K562 (cell line): ENCODE data around the gene DOK3. TPM values are rescaled to one million over a fixed set of nuclear protein-coding genes. Genes with fewer than 3 reads are reported as not detected.

ENCODE experiments used
- ATAC-seq: fragments of 200-7000 bp; cut with Tn5 transposase; 3 replicates; pipeline ENCODE4 v1.9.1; 2020; ENCODE audit warnings: moderate library complexity
- BruUV-seq: library from RNA; stranded (reverse); fragments of 400-500 nt; replicated peaks from 2 replicates; lab custom pipeline; 2021; lab: Mats Ljungman, UMichigan
- CTCF ChIA-PET: fragments of 300-600 bp; formaldehyde crosslinking; extraction: SDS; loops from one replicate; lab custom pipeline; 2021; ENCODE audit warnings: low intra/inter-chr PET ratio; lab: Yijun Ruan, JAX
- POLR2A ChIA-PET: fragments of 300-600, 350-650 bp; sonication (Branson Sonifier 250); formaldehyde crosslinking; extraction: SDS; loops from one replicate; lab custom pipeline; 2021; ENCODE audit warnings: antibody characterized with exemption, inconsistent platforms; lab: Yijun Ruan, JAX
- DNase-seq, 4 experiments: peaks; one replicate each; pipeline versions ENCODE4 v3.0.0 to v3.0.0-alpha.2; 2011 to 2018; ENCODE audit warnings: low spot score in 3 of 4, mixed read lengths in 3 of 4; ENCODE audit errors: extremely low read depth in 1 of 4
- FAIRE-seq: peaks from 2 replicates; lab custom pipeline; 2011; peaks lifted over from hg19 to GRCh38; lab: Jason Lieb, UNC
- H2AFZ ChIP-seq: 2 replicates; pipeline ENCODE4 v1.6.0; 2011; ENCODE audit warnings: low read depth, low read length, control low read depth, inconsistent platforms
- H3K27ac ChIP-seq: fragments of 200-600 bp; 3 replicates; pipeline ENCODE4 v1.8.0; 2011; ENCODE audit warnings: low read depth, mild to moderate bottlenecking, control low read depth, inconsistent platforms, low read length, moderate library complexity, mixed read lengths; ENCODE audit errors: extremely low read depth
- H3K27me3 ChIP-seq, 2 experiments: fragments of 300-600 bp in 1 of 2; 2 replicates in 1 of 2; 3 replicates in 1 of 2; pipeline versions ENCODE4 v1.6.0 to v1.8.0; 2011; ENCODE audit warnings: inconsistent platforms in 2 of 2, low read length in 2 of 2, mild to moderate bottlenecking in 1 of 2, mixed read lengths in 1 of 2, moderate library complexity in 1 of 2; ENCODE audit not compliant: control insufficient read depth in 2 of 2, insufficient read depth in 2 of 2
- H3K36me3 ChIP-seq: fragments of 300-600 bp; 3 replicates; pipeline ENCODE4 v1.8.0; 2011; ENCODE audit warnings: mild to moderate bottlenecking, low read length, inconsistent platforms; ENCODE audit not compliant: control insufficient read depth, insufficient read depth
- H3K4me1 ChIP-seq, 2 experiments: fragments of 200-600 bp in 1 of 2; replicated peaks in 1 of 2; 2 replicates in 1 of 2; 3 replicates in 1 of 2; pipeline versions ENCODE4 v1.5.1 to v1.8.0; 2011; ENCODE audit warnings: inconsistent platforms in 2 of 2, low read length in 2 of 2, mild to moderate bottlenecking in 1 of 2, mixed read lengths in 1 of 2, moderate library complexity in 1 of 2; ENCODE audit not compliant: control insufficient read depth in 2 of 2, insufficient read depth in 2 of 2
- H3K4me2 ChIP-seq: 2 replicates; pipeline ENCODE4 v1.6.1; 2011; ENCODE audit warnings: low read length, control low read depth, inconsistent platforms, mixed read lengths; ENCODE audit not compliant: insufficient read depth
- H3K4me3 ChIP-seq: fragments of 200-600 bp; sonication (generic), shearing (Covaris generic); 2 replicates; pipeline ENCODE4 v1.5.1; 2016; ENCODE audit warnings: control low read depth, inconsistent platforms
- H3K79me2 ChIP-seq: fragments of 200-600 bp; 3 replicates; pipeline ENCODE4 v1.8.0; 2011; ENCODE audit warnings: low read length, inconsistent platforms; ENCODE audit not compliant: control insufficient read depth, insufficient read depth
- H3K9ac ChIP-seq, 2 experiments: 2 replicates each; pipeline versions ENCODE4 v1.6.0 to v1.6.1; 2011; ENCODE audit warnings: low read depth in 2 of 2, low read length in 2 of 2, control low read depth in 1 of 2, inconsistent platforms in 1 of 2, mild to moderate bottlenecking in 1 of 2, mixed read lengths in 1 of 2; ENCODE audit not compliant: insufficient read depth in 1 of 2
- H3K9me1 ChIP-seq: one replicate; pipeline ENCODE4 v1.6.0; 2011; ENCODE audit warnings: inconsistent platforms, mild to moderate bottlenecking, low read length, moderate library complexity; ENCODE audit not compliant: control insufficient read depth, insufficient read depth
- H3K9me3 ChIP-seq: replicated peaks from 2 replicates; pipeline ENCODE4 v1.5.1; 2011; ENCODE audit warnings: low read depth, low read length, inconsistent platforms; ENCODE audit not compliant: control insufficient read depth, insufficient read depth
- H4K20me1 ChIP-seq: replicated peaks from 2 replicates; pipeline ENCODE4 v1.6.1; 2011; ENCODE audit warnings: low read length, inconsistent platforms, mixed read lengths; ENCODE audit not compliant: control insufficient read depth, insufficient read depth
- KDM4B ChIP-seq, 2 experiments: fragments of 450-650 bp in 1 of 2; sonication (generic) in 1 of 2; IDR thresholded peaks; 2 replicates each; pipeline ENCODE4 v1.6.1; 2016 to 2017; ENCODE audit warnings: borderline replicate concordance in 2 of 2, antibody characterized with exemption in 1 of 2, low read depth in 1 of 2, mild to moderate bottlenecking in 1 of 2
- MED1 ChIP-seq: sonication (generic); formaldehyde crosslinking; IDR thresholded peaks from 2 replicates; pipeline ENCODE4 v1.8.1; 2023; ENCODE audit warnings: missing genetic modification reagents, borderline replicate concordance
- POLR2AphosphoS5 ChIP-seq: IDR thresholded peaks from 2 replicates; pipeline ENCODE4 v1.6.1; 2011; ENCODE audit warnings: mild to moderate bottlenecking, low read depth, low read length, moderate library complexity; ENCODE audit not compliant: control insufficient read depth, insufficient read depth
- RB1 ChIP-seq: fragments of 450-650 bp; IDR thresholded peaks from 2 replicates; pipeline ENCODE4 v1.6.1; 2017; ENCODE audit warnings: low read depth, mild to moderate bottlenecking
- SRF ChIP-seq, 2 experiments: fragments of 250-450, 450-650 bp in 1 of 2; sonication (Bioruptor Pico) in 1 of 2; sonication (generic) in 1 of 2; formaldehyde crosslinking; IDR thresholded peaks; 2 replicates each; pipeline versions ENCODE4 v1.5.0 to v1.5.1; 2020 to 2022; ENCODE audit warnings: mild to moderate bottlenecking in 1 of 2, missing genetic modification reagents in 1 of 2
- ZNF239 ChIP-seq: fragments of 250-450 bp; sonication (Bioruptor Pico); IDR thresholded peaks from 2 replicates; pipeline ENCODE4 v1.4.0; 2020; ENCODE audit warnings: mild to moderate bottlenecking
- ZNF318 ChIP-seq, 2 experiments: fragments of 450-650 bp; IDR thresholded peaks; 2 replicates each; pipeline ENCODE4 v1.6.1; 2016; ENCODE audit warnings: mild to moderate bottlenecking in 2 of 2, borderline replicate concordance in 1 of 2, low read depth in 1 of 2, moderate library complexity in 1 of 2
- ZNF79 ChIP-seq: fragments of 250-450 bp; sonication (Bioruptor Pico); IDR thresholded peaks from 2 replicates; pipeline ENCODE4 v1.4.0; 2020; ENCODE audit warnings: low read depth, mild to moderate bottlenecking, moderate library complexity
- ZZZ3 ChIP-seq: fragments of 450-650 bp; IDR thresholded peaks from 2 replicates; pipeline ENCODE4 v1.6.1; 2016; ENCODE audit warnings: antibody characterized with exemption, mild to moderate bottlenecking, moderate library complexity
- WGBS: fragments of 100-300 bp; shearing (Covaris generic); methylation state at CpG from one replicate; pipeline ENCODE4 v1.1.6; 2016; ENCODE audit warnings: low coverage, mixed read lengths; ENCODE audit not compliant: insufficient coverage; ENCODE audit errors: missing lambda C conversion rate; 5-methylcytosine and 5-hydroxymethylcytosine counted together
- in situ Hi-C: fragments of 300-500 bp; cut with MboI; formaldehyde crosslinking; loops from 4 replicates; pipeline ENCODE4 v1.15.0; 2018; ENCODE audit warnings: inconsistent platforms, mixed read lengths
- intact Hi-C: fragments of 100-400 bp; cut with micrococcal nuclease; formaldehyde crosslinking; loops from 2 replicates; pipeline ENCODE4 v1.14.2; 2022
- polyA plus RNA-seq, 8 experiments: library from polyadenylated mRNA; depleted of rRNA in 4 of 8; stranded (reverse) in 5 of 8; unstranded in 3 of 8; fragments of >200 nt; fragmentation: Nextera tagmentation in 2 of 8; fragmentation: Illumina TruSeq in 1 of 8; extraction: Ambion mirVana in 2 of 8; extraction: Trizol in 1 of 8; gene quantifications; 2 replicates each; pipeline versions ENCODE4 v1.2.1 to v1.2.3, GENCODE V29; 2011 to 2014; ENCODE audit warnings: inconsistent platforms in 1 of 8, missing spikeins in 1 of 8
- total RNA-seq, 7 experiments: library from RNA; depleted of rRNA in 6 of 7; stranded (reverse); fragments of >200 nt in 6 of 7; fragmentation: Illumina TruSeq in 2 of 7; extraction: Trizol in 2 of 7; gene quantifications; 2 replicates each; pipeline versions ENCODE4 v1.2.1 to v1.2.3, GENCODE V29; 2011 to 2021; ENCODE audit warnings: low replicate concordance in 1 of 7
- TF ChIP-seq, protein P1 (sequence below): fragments of 250-450 bp; sonication (Bioruptor Pico); IDR thresholded peaks from 2 replicates; pipeline ENCODE4 v1.8.0; 2021; ENCODE audit warnings: mild to moderate bottlenecking, moderate library complexity
- TF ChIP-seq, protein P2 (sequence below): fragments of 450-650 bp; IDR thresholded peaks from 2 replicates; pipeline ENCODE4 v1.6.1; 2016; ENCODE audit warnings: antibody characterized with exemption

DOK3 gene
- total and polyA plus RNA-seq, 9 of the 15 experiments (the other 6 are each of a cell fraction or from before 2014, with no cell fraction given) = 1.3 to 23.0 (median 8.0) TPM

- H3K9ac ChIP-seq = no peak overlapping the region
- peaks cover 38% of the 10 kb centered on the region for H3K79me2 ChIP-seq
- H2AFZ ChIP-seq = peak overlapping the region; percentile 95
- FAIRE-seq (no peak), ATAC-seq (no peak), DNase-seq (no peak)
- H3K27ac ChIP-seq = no peak overlapping the region; the same call in 2 of the 3 replicates
- CTCF ChIA-PET = no interaction called here
- no TSS peak for BruUV-seq
- 88% methylated on average over 2 of the region's 2 CpGs for WGBS
- no peaks in the 10 kb centered on the region for H3K9me1 ChIP-seq
- H3K9me3 ChIP-seq = no peaks in the 10 kb centered on the region
- in situ Hi-C loops = no loop called here
- H4K20me1 ChIP-seq = peaks cover 17% of the 10 kb centered on the region
- H3K27me3 ChIP-seq = no peaks in the 10 kb centered on the region
- H3K4me2 ChIP-seq = peak overlapping the region; percentile 86; the same call in 1 of the 2 replicates
- H3K4me3 ChIP-seq = no peak overlapping the region
- H3K36me3 ChIP-seq = peaks cover 29% of the 10 kb centered on the region
- POLR2A ChIA-PET = interaction anchor here (0.7 to 1.4 kb wide), 2 partner anchors 11 to 560 kb away, joined by 3 to 4 read pairs; no protein-coding TSS in a partner anchor
- H3K4me1 ChIP-seq = peaks cover 18 to 35% of the 10 kb centered on the region in 2 experiments
- intact Hi-C loops = loop anchor here (2.0 kb wide), 1 partner anchor 58 kb away; the partner anchor contains the start of gene PDLIM7
- TF ChIP-seq MED1 (CRISPR knock-in tag) (no peak), KDM4B (IDR thresholded peaks at IDR 0.05; ENCODE audit: borderline replicate concordance in 2 of 2, low read depth in 1 of 2) (no peak), RB1 (no peak), ZNF239 (CRISPR knock-in tag) (no peak), ZNF79 (no peak), SRF (CRISPR knock-in tag; IDR thresholded peaks at IDR 0.05) (no peak), POLR2AphosphoS5 (no peak), ZZZ3 (no peak), ZNF318 (IDR thresholded peaks at IDR 0.05; ENCODE audit: borderline replicate concordance in 1 of 2, low read depth in 1 of 2) (no peak)
- TF ChIP-seq, protein P1, sequence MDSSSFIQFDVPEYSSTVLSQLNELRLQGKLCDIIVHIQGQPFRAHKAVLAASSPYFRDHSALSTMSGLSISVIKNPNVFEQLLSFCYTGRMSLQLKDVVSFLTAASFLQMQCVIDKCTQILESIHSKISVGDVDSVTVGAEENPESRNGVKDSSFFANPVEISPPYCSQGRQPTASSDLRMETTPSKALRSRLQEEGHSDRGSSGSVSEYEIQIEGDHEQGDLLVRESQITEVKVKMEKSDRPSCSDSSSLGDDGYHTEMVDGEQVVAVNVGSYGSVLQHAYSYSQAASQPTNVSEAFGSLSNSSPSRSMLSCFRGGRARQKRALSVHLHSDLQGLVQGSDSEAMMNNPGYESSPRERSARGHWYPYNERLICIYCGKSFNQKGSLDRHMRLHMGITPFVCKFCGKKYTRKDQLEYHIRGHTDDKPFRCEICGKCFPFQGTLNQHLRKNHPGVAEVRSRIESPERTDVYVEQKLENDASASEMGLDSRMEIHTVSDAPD (CRISPR knock-in tag) = no peak
- TF ChIP-seq, protein P2, sequence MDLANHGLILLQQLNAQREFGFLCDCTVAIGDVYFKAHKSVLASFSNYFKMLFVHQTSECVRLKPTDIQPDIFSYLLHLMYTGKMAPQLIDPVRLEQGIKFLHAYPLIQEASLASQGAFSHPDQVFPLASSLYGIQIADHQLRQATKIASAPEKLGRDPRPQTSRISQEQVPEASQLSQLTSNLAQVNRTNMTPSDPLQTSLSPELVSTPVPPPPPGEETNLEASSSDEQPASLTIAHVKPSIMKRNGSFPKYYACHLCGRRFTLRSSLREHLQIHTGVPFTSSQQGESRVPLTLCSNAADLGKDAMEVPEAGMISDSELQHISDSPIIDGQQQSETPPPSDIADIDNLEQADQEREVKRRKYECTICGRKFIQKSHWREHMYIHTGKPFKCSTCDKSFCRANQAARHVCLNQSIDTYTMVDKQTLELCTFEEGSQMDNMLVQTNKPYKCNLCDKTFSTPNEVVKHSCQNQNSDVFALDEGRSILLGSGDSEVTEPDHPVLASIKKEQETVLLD = no peak
Measured at GRCh38 chr5:177555228-177555627, 45.6 kb upstream of the DOK3 start.
